ENCODE measurements around the gene LAG3.

LAG3 gene

GRCh38 chr12:6771509-6772330, 600 bp upstream of the LAG3 start:
- DNase-seq (ENCODE audit: low read depth in 2 of 2) = no peak

GRCh38 chr12:6772726-6773589, 638 bp downstream of the LAG3 start:
- DNase-seq (ENCODE audit: low read depth in 2 of 2) = no peak

GRCh38 chr12:6773590-6774351, 1.5 kb downstream of the LAG3 start:
- DNase-seq (ENCODE audit: low read depth in 2 of 2) = no peak

GRCh38 chr12:6774499-6775062, 2.3 kb downstream of the LAG3 start:
- no peak for DNase-seq (ENCODE audit: low read depth in 2 of 2)

GRCh38 chr12:6775185-6776174, 3.2 kb downstream of the LAG3 start:
- DNase-seq (ENCODE audit: low read depth in 2 of 2) = no peak

- DNase-seq (ENCODE audit: low read depth in 2 of 2) = no peak
These were observed 5.1 kb downstream of the LAG3 start for GRCh38 chr12:6777386-6777785.

GRCh38 chr12:6778217-6778573, 5.9 kb downstream of the LAG3 start:
- DNase-seq (ENCODE audit: low read depth in 2 of 2) = no peak

GRCh38 chr12:6778574-6779550, 6.5 kb downstream of the LAG3 start:
- peak; percentile 81 to 88 for DNase-seq (ENCODE audit: low read depth in 2 of 2)

GRCh38 chr12:6779708-6780432, 7.5 kb downstream of the LAG3 start:
- DNase-seq (ENCODE audit: low read depth in 2 of 2) = no peak

GRCh38 chr12:6780573-6780972, 8.3 kb downstream of the LAG3 start:
- DNase-seq (ENCODE audit: low read depth in 2 of 2) = no peak

- no peak for DNase-seq (ENCODE audit: low read depth in 2 of 2)
These were observed 9.8 kb downstream of the LAG3 start for GRCh38 chr12:6782119-6782518.

- DNase-seq (ENCODE audit: low read depth in 2 of 2) = no peak
These were observed 10.7 kb downstream of the LAG3 start for GRCh38 chr12:6782850-6783566.

GRCh38 chr12:6783828-6784227, 11.5 kb downstream of the LAG3 start:
- DNase-seq (ENCODE audit: low read depth in 2 of 2) = no peak

- no peak for DNase-seq (ENCODE audit: low read depth in 2 of 2)
These were observed 12.0 kb downstream of the LAG3 start for GRCh38 chr12:6784296-6784695.

GRCh38 chr12:6784761-6785160, 12.4 kb downstream of the LAG3 start:
- DNase-seq (ENCODE audit: low read depth in 2 of 2) = no peak

GRCh38 chr12:6786416-6787094, 14.2 kb downstream of the LAG3 start:
- DNase-seq (ENCODE audit: low read depth in 2 of 2) = no peak

- DNase-seq (ENCODE audit: low read depth in 2 of 2) = no peak
These were observed 15.0 kb downstream of the LAG3 start for GRCh38 chr12:6787309-6787708.

Data from activated CD4-positive, alpha-beta T cell treated with anti-CD3 and anti-CD28 coated beads for 24 hours (primary cell).